GM15510 (cell line): ENCODE data around the gene ARL3.

Experiments used
- POLR2A ChIP-seq: IDR thresholded peaks from 3 replicates; pipeline ENCODE4 v1.6.1; 2011; ENCODE audit warnings: borderline replicate concordance; ENCODE audit not compliant: insufficient read length; ENCODE audit errors: extremely low read depth

ARL3 gene

GRCh38 chr10:102718220-102718619 is 4.0 kb upstream of the ARL3 start:
- no peak for TF ChIP-seq POLR2A

- no peak for TF ChIP-seq POLR2A
Observed at GRCh38 chr10:102715880-102716279, 1.7 kb upstream of the ARL3 start.

- peak; percentile 69 for TF ChIP-seq POLR2A
Observed at GRCh38 chr10:102714621-102715455, 641 bp upstream of the ARL3 start, which contains the start of gene SFXN2. TSS of gene SFXN2 (plus strand) at chr10:102714636. CDS start at chr10:102726637, 12,001 bp downstream.

DNA sequence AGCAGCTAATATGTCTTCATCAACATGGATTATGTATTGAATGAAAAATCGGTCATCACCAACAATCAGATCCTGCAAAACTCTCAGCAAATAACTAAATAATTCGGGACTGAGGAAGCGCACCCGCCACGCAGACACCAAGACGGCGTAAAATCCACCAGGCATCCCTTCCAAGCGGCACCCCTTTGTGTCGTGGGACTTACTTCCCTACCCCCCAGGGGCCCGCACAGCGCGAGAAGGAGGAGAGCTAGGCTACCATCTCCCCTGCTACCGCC is 721 bp downstream of the ARL3 start:
- TF ChIP-seq POLR2A: no peak

DNA sequence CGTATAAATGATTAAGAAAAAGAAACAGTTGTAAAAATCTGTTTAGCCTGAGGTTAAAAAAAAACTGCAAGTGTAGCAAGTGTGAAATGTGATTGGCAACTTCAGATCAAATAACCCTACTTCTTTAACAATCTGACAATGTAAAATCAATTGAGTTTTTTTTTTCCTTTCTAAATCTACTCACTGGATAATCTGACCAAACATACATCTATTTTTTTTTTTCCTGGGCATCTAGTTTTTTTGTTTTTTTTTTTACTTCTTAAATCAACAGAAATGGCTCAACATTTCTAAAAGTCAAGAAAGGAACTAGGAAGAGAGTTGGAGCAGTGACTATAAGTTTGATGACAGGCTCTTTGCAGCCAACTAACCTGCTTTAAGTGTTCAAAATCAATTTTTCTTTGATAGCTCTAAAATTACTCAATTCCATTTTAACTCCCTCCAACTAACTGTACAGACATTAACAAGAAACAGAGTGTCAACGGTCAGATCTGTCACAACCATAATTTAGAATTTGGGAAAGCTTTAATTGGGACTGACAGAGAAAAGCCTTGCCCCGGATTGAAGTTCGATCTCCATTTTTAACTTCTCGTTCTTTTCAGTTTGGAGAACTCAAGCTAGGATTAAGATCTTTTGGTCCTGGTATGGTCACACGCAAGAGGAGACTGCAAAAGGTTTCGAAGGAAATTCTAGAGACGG is 1.2 kb downstream of the ARL3 start:
- TF ChIP-seq POLR2A: no peak

GRCh38 chr10:102712089-102712488 is 2.1 kb downstream of the ARL3 start:
- TF ChIP-seq POLR2A: no peak

GRCh38 chr10:102710609-102711008 is 3.6 kb downstream of the ARL3 start:
- no peak for TF ChIP-seq POLR2A

- no peak for TF ChIP-seq POLR2A
Observed at GRCh38 chr10:102705531-102705930, 8.7 kb downstream of the ARL3 start.

DNA sequence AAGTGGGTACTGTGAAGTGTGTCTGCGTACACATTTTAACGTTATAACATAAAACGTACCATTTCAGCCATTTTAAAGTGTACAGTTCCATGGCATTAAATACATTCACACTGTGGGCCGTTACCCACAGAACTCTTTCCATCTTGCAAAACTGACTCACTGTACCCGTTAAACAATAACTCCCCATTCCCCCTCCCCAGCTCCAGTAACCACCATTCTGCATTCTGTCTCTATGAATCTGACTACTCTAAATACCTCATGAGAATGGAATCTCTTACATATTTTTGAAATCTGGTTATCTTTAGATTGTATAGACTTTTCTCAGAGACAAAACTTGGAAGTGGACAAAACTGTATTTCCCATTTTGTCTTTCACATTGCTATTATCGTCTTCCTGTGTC is 9.3 kb downstream of the ARL3 start:
- TF ChIP-seq POLR2A: no peak

GRCh38 chr10:102702742-102703141 is 11.5 kb downstream of the ARL3 start:
- no peak for TF ChIP-seq POLR2A

DNA sequence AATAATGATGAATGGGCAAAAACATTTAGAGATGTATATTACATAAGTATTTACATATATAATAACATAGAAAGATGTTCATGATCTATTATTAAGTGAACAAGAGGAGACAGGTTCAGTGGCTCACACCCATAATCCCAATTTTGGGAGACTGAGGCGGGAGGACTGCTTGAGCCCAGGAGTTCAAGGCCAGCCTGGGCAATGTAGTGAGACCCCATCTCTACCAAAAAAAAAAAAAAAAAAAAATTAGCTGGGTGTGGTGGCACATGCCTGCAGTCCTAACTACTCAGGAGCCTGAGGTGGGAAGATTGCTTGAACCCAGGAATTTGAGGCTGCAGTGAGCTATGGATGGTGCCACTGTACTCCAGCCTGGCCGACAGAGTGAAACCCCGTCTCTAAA is 12.4 kb downstream of the ARL3 start:
- TF ChIP-seq POLR2A: no peak

DNA sequence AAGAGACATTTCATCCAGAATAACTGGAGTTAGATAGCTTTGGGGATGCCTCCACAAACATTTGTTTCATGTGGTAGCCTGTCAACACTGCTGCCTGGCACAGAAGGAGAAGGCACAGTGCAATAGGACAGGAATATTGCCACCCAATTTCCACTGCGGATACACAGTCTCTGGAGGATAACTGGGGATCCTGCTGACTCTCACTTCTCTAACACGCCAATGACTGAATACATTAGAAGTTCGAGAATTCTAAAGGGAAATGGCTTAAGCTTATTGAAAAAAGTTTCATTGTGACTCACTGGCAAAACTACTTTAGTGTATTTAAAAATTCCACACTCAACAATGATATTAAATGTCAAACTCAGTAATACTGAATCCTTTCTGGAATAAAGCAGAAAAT is 12.9 kb downstream of the ARL3 start:
- TF ChIP-seq POLR2A: no peak

- TF ChIP-seq POLR2A: no peak
Observed at GRCh38 chr10:102698894-102699293, 15.3 kb downstream of the ARL3 start.

DNA sequence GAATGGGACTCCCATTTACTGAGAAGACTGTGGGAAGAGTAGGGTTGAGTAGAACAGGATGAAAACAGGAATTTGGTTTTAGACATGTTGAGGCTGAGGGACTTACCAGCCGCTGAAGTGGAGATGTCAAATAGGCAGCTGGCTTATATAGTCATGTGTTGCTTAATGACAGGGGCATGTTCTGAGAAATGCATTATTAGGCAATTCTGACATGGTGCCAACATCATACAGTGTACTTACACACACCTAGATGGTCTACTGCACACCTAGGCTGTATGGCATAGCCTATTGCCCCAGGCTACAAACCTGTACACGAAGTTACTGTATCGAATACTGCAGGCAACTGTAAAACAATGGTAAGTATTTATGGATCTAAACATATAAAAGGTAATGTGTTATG is 17.5 kb downstream of the ARL3 start:
- no peak for TF ChIP-seq POLR2A

DNA sequence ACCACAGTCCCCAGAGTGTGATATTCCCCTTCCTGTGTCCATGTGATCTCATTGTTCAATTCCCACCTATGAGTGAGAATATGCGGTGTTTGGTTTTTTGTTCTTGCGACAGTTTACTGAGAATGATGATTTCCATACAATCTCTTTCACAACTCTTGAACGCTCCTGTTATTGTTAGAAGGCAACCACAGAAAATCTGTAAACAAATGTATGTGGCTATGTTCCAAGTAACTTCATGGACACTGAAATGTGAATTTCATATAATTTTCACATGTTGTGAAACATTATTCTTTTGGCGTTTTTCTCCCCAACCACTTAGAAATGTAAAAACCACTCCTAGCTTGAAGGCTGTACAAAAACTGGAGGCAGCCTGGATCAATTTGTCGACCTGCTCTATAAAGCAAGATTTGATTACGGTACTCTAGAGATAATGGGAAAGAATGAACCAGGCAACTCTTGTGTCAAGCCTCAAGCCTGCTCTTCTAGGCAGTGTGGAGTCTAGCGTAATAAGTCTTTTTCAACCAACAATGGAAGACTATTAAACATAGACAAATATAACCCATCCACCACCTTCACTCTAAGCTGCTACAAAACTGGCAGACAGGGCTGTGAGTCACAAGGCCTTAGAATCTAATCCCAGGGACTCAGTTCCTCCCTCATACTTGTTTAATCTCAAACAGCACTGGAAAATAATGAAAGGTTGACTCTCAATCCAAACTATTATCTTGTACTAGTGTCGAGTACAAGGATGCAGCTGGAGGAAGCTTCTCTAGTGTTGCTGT is 22.7 kb downstream of the ARL3 start:
- no peak for TF ChIP-seq POLR2A

- TF ChIP-seq POLR2A: no peak
Observed at GRCh38 chr10:102683736-102684135, 30.5 kb downstream of the ARL3 start.

GRCh38 chr10:102682981-102683380 is 31.2 kb downstream of the ARL3 start:
- no peak for TF ChIP-seq POLR2A

DNA sequence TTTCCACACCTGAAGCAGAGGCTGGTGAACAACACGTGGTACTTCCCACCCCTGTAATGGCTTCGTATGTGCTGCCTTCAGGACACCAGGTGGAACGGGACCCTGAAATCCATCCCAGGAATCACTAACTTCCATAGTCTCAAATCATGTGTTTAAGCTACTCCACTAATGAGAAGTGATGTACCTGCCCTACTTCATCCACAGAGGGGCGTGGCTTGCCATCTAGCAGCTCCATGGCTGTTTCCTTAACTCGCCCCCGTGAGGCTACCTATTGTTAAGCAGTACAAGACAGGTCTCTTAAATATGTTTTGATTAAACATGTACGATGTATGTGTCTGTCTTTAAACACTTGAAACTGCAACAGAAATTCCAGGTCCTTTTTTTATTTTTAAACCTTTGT is 31.8 kb downstream of the ARL3 start:
- TF ChIP-seq POLR2A: no peak
